CD8-positive, alpha-beta memory T cell (primary cell): ENCODE measurements around the gene GPR176. TPM values are rescaled to one million over a fixed set of nuclear protein-coding genes. Genes with fewer than 3 reads are reported as not detected.

Experiments
- CTCF ChIA-PET: fragments of 350-600 bp; sonication (Branson Sonifier 250); formaldehyde crosslinking; loops from one replicate; lab custom pipeline; 2021; ENCODE audit warnings: antibody characterized with exemption; lab: Charles Lee
- POLR2A ChIA-PET: fragments of 350-600 bp; sonication (Branson Sonifier 250); formaldehyde crosslinking; loops from one replicate; lab custom pipeline; 2021; ENCODE audit warnings: antibody characterized with exemption; lab: Charles Lee
- DNase-seq, 5 donors: peaks; one replicate each; pipeline versions ENCODE4 v3.0.0 to v3.0.0-alpha.2; 2020 to 2022; ENCODE audit warnings: mixed read lengths in 1 of 5
- H3K27ac ChIP-seq: one replicate; pipeline ENCODE4 v1.7.0; 2013; ENCODE audit warnings: low read depth, mild to moderate bottlenecking, low read length, moderate library complexity
- H3K27me3 ChIP-seq: 2 replicates; pipeline ENCODE4 v1.7.0; 2013; ENCODE audit warnings: low read length, mild to moderate bottlenecking; ENCODE audit not compliant: insufficient read depth, poor library complexity, severe bottlenecking
- H3K36me3 ChIP-seq: 2 replicates; pipeline ENCODE4 v1.7.0; 2013; ENCODE audit warnings: mild to moderate bottlenecking, low read length, moderate library complexity; ENCODE audit not compliant: insufficient read depth
- H3K4me1 ChIP-seq: 2 replicates; pipeline ENCODE4 v1.7.0; 2013; ENCODE audit warnings: mild to moderate bottlenecking, low read length, moderate library complexity; ENCODE audit not compliant: insufficient read depth
- H3K4me3 ChIP-seq: 2 replicates; pipeline ENCODE4 v1.7.0; 2013; ENCODE audit warnings: mild to moderate bottlenecking, low read length
- H3K9me3 ChIP-seq: 2 replicates; pipeline ENCODE4 v1.7.0; 2013; ENCODE audit warnings: mild to moderate bottlenecking, low read length
- H3K27ac Mint-ChIP-seq, 8 donors: one replicate each; pipeline ENCODE4 v1.8.0; 2020 to 2021; ENCODE audit warnings: mixed read lengths in 8 of 8, mild to moderate bottlenecking in 6 of 8, inconsistent platforms in 3 of 8, moderate library complexity in 3 of 8
- H3K27me3 Mint-ChIP-seq, 2 donors: one replicate each; pipeline ENCODE4 v1.8.0; 2020 to 2021; ENCODE audit warnings: mixed read lengths in 2 of 2, mild to moderate bottlenecking in 1 of 2, moderate library complexity in 1 of 2
- H3K36me3 Mint-ChIP-seq, 3 donors: one replicate each; pipeline ENCODE4 v1.8.0; 2020 to 2021; ENCODE audit warnings: mixed read lengths in 3 of 3, inconsistent platforms in 1 of 3, mild to moderate bottlenecking in 1 of 3
- H3K4me1 Mint-ChIP-seq, 3 donors: one replicate each; pipeline ENCODE4 v1.8.0; 2020 to 2021; ENCODE audit warnings: mixed read lengths in 3 of 3, inconsistent platforms in 1 of 3, mild to moderate bottlenecking in 1 of 3
- H3K4me3 Mint-ChIP-seq, 7 donors: one replicate each; pipeline ENCODE4 v1.8.0; 2020 to 2021; ENCODE audit warnings: mixed read lengths in 7 of 7, mild to moderate bottlenecking in 6 of 7, moderate library complexity in 4 of 7, inconsistent platforms in 2 of 7
- H3K9me3 Mint-ChIP-seq, 5 donors: one replicate each; pipeline ENCODE4 v1.8.0; 2020 to 2022; ENCODE audit warnings: mixed read lengths in 5 of 5, mild to moderate bottlenecking in 3 of 5, moderate library complexity in 2 of 5, inconsistent platforms in 1 of 5
- polyA plus RNA-seq: library from polyadenylated mRNA; unstranded; fragments of 300-500 nt; fragmentation: Illumina TruSeq; gene quantifications from one replicate; pipeline ENCODE4 v1.2.3, GENCODE V29; 2021
- total RNA-seq, 2 experiments: library from RNA; stranded (reverse); gene quantifications; one replicate each; pipeline ENCODE4 v1.2.3, GENCODE V29; 2021

The GPR176 gene
- total and polyA plus RNA-seq, 3 experiments from 2014 or later: 0.20 TPM; not detected in 2

DNA sequence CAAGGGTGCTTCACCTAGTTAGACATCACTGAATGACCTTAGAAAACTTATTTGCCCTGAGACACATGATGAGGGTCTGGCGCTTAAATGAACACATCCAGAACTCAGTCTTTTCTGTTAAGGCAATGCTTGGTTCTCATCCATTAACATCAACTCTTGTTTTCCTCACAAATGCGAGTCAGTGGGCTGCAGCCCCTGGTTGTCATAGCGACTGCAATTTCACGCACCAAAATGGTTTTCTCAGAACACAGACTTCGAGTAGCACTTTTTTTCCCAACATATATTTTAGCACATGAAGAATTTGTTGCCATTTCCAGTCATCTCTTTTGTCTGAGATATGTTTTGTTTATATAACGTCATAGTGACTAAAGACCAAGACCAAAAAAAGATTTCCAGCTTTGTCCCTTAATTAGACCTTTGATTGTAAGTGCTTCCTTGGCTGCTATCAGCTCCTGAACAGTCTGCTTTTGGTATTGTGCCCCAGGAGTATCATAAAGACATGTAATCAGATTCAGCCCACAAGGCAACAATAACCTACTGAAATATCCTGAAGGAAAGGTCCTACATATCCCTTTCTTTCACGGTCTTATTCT is 68.5 kb downstream of the GPR176 start:
- Mint-ChIP-seq H3K27ac (no peak overlapping the region), H3K36me3 (no peaks in the 10 kb centered on the region), H3K27me3 (peaks cover 7 to 25% of the 10 kb centered on the region in 2 donors), H3K9me3 (no peaks in the 10 kb centered on the region), H3K4me3 (no peak overlapping the region), H3K4me1 (no peaks in the 10 kb centered on the region)
- Histone ChIP-seq H3K9me3 (no peaks in the 10 kb centered on the region), H3K4me3 (no peak overlapping the region), H3K27ac (no peak overlapping the region), H3K4me1 (no peaks in the 10 kb centered on the region), H3K27me3 (no peaks in the 10 kb centered on the region), H3K36me3 (no peaks in the 10 kb centered on the region)
- ChIA-PET POLR2A (no interaction called here), CTCF (no interaction called here)
- DNase-seq: no peak

- H3K4me3 Mint-ChIP-seq: no peak overlapping the region
- no peak overlapping the region for H3K27ac Mint-ChIP-seq
- DNase-seq: no peak
- H3K27me3 Mint-ChIP-seq: peaks cover 8 to 22% of the 10 kb centered on the region in 2 donors
- CTCF ChIA-PET: interaction anchor here (1.0 kb wide), 1 partner anchor 21 kb away, joined by 4 read pairs; no protein-coding TSS in a partner anchor
- Histone ChIP-seq H3K27ac (no peak overlapping the region), H3K9me3 (no peaks in the 10 kb centered on the region), H3K4me1 (no peaks in the 10 kb centered on the region), H3K27me3 (no peaks in the 10 kb centered on the region), H3K36me3 (no peaks in the 10 kb centered on the region), H3K4me3 (no peak overlapping the region)
- H3K4me1 Mint-ChIP-seq: no peaks in the 10 kb centered on the region
- H3K36me3 Mint-ChIP-seq: peaks cover 0 to 4% (median 0%) of the 10 kb centered on the region in 3 donors
- no peaks in the 10 kb centered on the region for H3K9me3 Mint-ChIP-seq
- POLR2A ChIA-PET: no interaction called here
Measured at GRCh38 chr15:39850436-39850835, 69.6 kb downstream of the GPR176 start.

DNA sequence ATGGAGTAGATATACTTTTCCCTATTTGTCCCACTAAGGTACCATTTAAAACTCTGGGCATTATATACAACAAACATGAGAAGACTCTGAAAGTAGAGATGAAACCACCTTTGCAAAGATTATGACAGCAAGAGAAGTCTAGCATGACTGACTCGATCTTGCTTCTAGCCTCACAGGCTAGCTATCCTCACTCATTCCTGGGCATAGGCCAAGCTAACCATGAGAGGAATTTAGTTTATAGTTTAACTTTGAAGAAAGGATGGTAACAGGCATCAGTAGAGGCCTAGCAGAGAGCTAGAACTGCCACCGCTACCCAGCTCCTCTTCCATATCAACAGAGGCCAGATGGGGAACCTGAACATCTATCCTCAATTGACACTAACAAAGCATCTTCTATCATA is 74.0 kb downstream of the GPR176 start:
- no peaks in the 10 kb centered on the region for H3K27me3 ChIP-seq
- Mint-ChIP-seq H3K27me3 (peaks cover 11 to 35% of the 10 kb centered on the region in 2 donors), H3K4me1 (no peaks in the 10 kb centered on the region), H3K4me3 (no peak overlapping the region), H3K9me3 (no peaks in the 10 kb centered on the region), H3K27ac (no peak overlapping the region), H3K36me3 (peaks cover 0 to 9% (median 0%) of the 10 kb centered on the region in 3 donors)
- POLR2A ChIA-PET: no interaction called here
- CTCF ChIA-PET: no interaction called here
- no peaks in the 10 kb centered on the region for H3K9me3 ChIP-seq
- DNase-seq: no peak
- H3K4me3 ChIP-seq: no peak overlapping the region
- H3K4me1 ChIP-seq: no peaks in the 10 kb centered on the region
- H3K27ac ChIP-seq: no peak overlapping the region
- no peaks in the 10 kb centered on the region for H3K36me3 ChIP-seq

DNA sequence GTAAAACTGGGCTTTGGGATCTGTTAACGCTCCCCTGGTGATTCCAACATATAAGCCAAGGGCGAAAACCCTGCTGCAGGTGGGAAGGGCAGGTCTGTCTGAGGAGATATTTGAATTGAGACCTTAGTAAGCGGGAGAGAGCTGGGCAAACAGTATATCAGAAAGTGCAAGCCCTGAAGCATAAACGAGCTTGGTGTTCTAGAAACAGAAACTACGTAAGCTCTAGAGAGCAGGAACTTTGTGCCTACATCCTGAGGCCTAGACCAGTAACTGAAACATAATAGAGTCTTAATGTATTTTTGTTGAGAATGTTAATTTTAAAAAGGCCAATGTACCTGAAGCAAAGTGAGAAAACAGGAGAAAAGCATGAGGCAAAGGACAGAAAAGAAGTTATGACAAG is 74.5 kb downstream of the GPR176 start:
- POLR2A ChIA-PET: no interaction called here
- no peaks in the 10 kb centered on the region for H3K4me1 ChIP-seq
- H3K36me3 ChIP-seq: no peaks in the 10 kb centered on the region
- H3K9me3 ChIP-seq: no peaks in the 10 kb centered on the region
- Mint-ChIP-seq H3K9me3 (no peaks in the 10 kb centered on the region), H3K27me3 (peaks cover 11 to 35% of the 10 kb centered on the region in 2 donors), H3K4me3 (no peak overlapping the region), H3K4me1 (no peaks in the 10 kb centered on the region), H3K27ac (no peak overlapping the region), H3K36me3 (peaks cover 0 to 9% (median 0%) of the 10 kb centered on the region in 3 donors)
- CTCF ChIA-PET: no interaction called here
- no peak for DNase-seq
- no peaks in the 10 kb centered on the region for H3K27me3 ChIP-seq
- H3K27ac ChIP-seq: no peak overlapping the region
- H3K4me3 ChIP-seq: no peak overlapping the region

DNA sequence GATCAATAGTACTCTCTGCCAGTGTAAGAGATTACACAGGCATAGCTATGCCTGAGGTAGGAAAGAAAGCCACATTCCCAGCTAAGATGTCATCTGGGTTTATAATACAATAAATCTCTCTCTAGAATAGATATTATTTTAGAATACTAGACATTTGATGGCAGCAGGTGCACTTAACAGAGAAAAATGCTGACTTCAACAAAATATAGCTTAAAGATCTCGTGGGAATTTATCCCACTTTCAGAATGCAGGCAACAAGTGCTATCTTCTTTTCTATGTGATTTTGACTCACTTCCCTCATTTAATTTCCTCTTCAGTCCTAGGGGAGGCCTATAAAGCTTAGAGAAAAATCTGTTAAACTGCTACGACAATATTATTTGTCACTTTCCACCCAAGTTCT is 76.5 kb downstream of the GPR176 start:
- Mint-ChIP-seq H3K9me3 (peaks cover 0 to 9% (median 5%) of the 10 kb centered on the region in 5 donors), H3K36me3 (peaks cover 0 to 9% (median 0%) of the 10 kb centered on the region in 3 donors), H3K4me3 (no peak overlapping the region), H3K4me1 (no peaks in the 10 kb centered on the region), H3K27me3 (peaks cover 22 to 38% of the 10 kb centered on the region in 2 donors), H3K27ac (no peak overlapping the region)
- DNase-seq: no peak
- Histone ChIP-seq H3K27ac (no peak overlapping the region), H3K4me3 (no peak overlapping the region), H3K27me3 (no peaks in the 10 kb centered on the region), H3K36me3 (no peaks in the 10 kb centered on the region), H3K9me3 (no peaks in the 10 kb centered on the region), H3K4me1 (no peaks in the 10 kb centered on the region)
- POLR2A ChIA-PET: no interaction called here
- CTCF ChIA-PET: no interaction called here

- Mint-ChIP-seq H3K4me3 (no peak overlapping the region), H3K9me3 (peaks cover 0 to 9% (median 6%) of the 10 kb centered on the region in 5 donors)
Measured at GRCh38 chr15:39837454-39837853, 82.6 kb downstream of the GPR176 start.

DNA sequence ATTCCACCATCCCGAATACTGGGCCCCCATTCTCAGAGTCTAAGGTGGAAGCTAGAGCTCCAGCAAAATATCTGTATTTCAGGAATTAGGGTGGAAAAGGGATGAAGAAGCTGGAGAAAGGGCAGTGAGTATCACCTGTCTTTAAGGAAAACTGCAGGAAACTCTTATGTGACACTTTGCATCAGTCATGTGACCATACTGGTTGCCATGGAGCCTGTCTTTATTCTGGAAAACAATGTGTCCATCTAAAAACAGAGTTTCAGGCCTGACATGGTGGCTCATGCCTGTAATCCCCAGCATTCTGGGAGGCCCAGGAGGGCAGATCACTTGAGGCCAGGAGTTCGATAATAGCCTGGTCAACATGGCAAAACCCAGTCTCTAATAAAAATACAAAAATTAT is 84.5 kb downstream of the GPR176 start:
- H3K27me3 ChIP-seq: no peaks in the 10 kb centered on the region
- no peaks in the 10 kb centered on the region for H3K36me3 ChIP-seq
- no peak overlapping the region for H3K27ac ChIP-seq
- no peak for DNase-seq
- no peaks in the 10 kb centered on the region for H3K4me1 ChIP-seq
- peaks cover 0 to 4% (median 0%) of the 10 kb centered on the region in 3 donors for H3K36me3 Mint-ChIP-seq
- H3K4me1 Mint-ChIP-seq: no peaks in the 10 kb centered on the region
- peaks cover 0 to 9% (median 6%) of the 10 kb centered on the region in 5 donors for H3K9me3 Mint-ChIP-seq
- ChIA-PET CTCF (interaction anchor here (1.8 kb wide), 1 partner anchor 16 kb away, joined by 4 read pairs; no protein-coding TSS in a partner anchor), POLR2A (no interaction called here)
- H3K4me3 Mint-ChIP-seq: no peak overlapping the region
- no peak overlapping the region for H3K4me3 ChIP-seq
- no peak overlapping the region for H3K27ac Mint-ChIP-seq
- H3K27me3 Mint-ChIP-seq: peaks cover 37 to 71% of the 10 kb centered on the region in 2 donors
- H3K9me3 ChIP-seq: no peaks in the 10 kb centered on the region

More at GRCh38 chr15:39837454-39837853, 82.6 kb downstream of the GPR176 start:
- Mint-ChIP-seq H3K4me1 (no peaks in the 10 kb centered on the region), H3K27me3 (peaks cover 37 to 57% of the 10 kb centered on the region in 2 donors), H3K27ac (no peak overlapping the region), H3K36me3 (peaks cover 0 to 7% (median 0%) of the 10 kb centered on the region in 3 donors)
- no peaks in the 10 kb centered on the region for H3K36me3 ChIP-seq
- H3K27ac ChIP-seq: no peak overlapping the region
- H3K4me3 ChIP-seq: no peak overlapping the region
- no peaks in the 10 kb centered on the region for H3K4me1 ChIP-seq
- ChIA-PET CTCF (interaction anchor here (0.8 kb wide), 1 partner anchor 257 kb away, joined by 3 read pairs; no protein-coding TSS in a partner anchor), POLR2A (no interaction called here)
- H3K27me3 ChIP-seq: no peaks in the 10 kb centered on the region
- no peak for DNase-seq
- H3K9me3 ChIP-seq: no peaks in the 10 kb centered on the region

DNA sequence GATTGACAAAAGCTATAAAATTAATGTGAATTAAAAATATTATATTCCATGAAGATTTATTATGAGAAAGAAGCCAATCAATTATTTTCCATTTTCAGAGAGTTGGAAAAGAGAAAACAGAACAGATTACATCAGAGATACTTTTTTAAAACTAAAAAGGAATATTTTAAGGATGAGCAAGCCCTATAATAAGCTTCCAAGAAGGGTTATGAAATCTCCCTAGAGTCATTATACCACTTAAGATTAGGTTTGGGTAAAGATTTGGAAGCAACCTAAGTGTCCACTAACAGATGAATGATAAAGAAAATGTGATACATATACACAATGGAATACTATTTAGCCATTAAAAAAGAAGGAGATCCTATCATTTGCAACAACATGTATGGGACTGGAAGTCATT is 85.8 kb downstream of the GPR176 start:
- ChIA-PET CTCF (interaction anchor here (1.8 kb wide), 1 partner anchor 15 kb away, joined by 4 read pairs; no protein-coding TSS in a partner anchor), POLR2A (no interaction called here)
- Histone ChIP-seq H3K9me3 (no peaks in the 10 kb centered on the region), H3K4me1 (no peaks in the 10 kb centered on the region), H3K27me3 (no peaks in the 10 kb centered on the region), H3K36me3 (no peaks in the 10 kb centered on the region), H3K4me3 (no peak overlapping the region), H3K27ac (no peak overlapping the region)
- no peaks in the 10 kb centered on the region for H3K4me1 Mint-ChIP-seq
- peaks cover 34 to 68% of the 10 kb centered on the region in 2 donors for H3K27me3 Mint-ChIP-seq
- H3K27ac Mint-ChIP-seq: no peak overlapping the region
- peaks cover 0 to 6% (median 4%) of the 10 kb centered on the region in 5 donors for H3K9me3 Mint-ChIP-seq
- H3K4me3 Mint-ChIP-seq: no peak overlapping the region
- peaks cover 0 to 4% (median 0%) of the 10 kb centered on the region in 3 donors for H3K36me3 Mint-ChIP-seq
- DNase-seq: no peak
